Stimulated activated CD8-positive, alpha-beta memory T cell treated with anti-CD3 and anti-CD28 coated beads, Interleukin-4, amount 100 ng/mL, for 24 hours (primary cell): ENCODE measurements around the gene ITPKC.
A peak's percentile ranks its signal among the peaks of the same experiment; 100 is the strongest.

Experiments used
- DNase-seq: peaks from one replicate; pipeline ENCODE4 v3.0.0-alpha.2; 2020; ENCODE audit warnings: low read depth

The ITPKC gene

GRCh38 chr19:40716482-40717324 lies at the start of gene ITPKC, which contains the start of gene COQ8B:
TSS of gene ITPKC (plus strand) at chr19:40717112. CDS start at chr19:40717136, 24 bp downstream.
TSS of gene COQ8B (minus strand) at chr19:40716886. CDS start at chr19:40714632, 2,254 bp downstream.
- DNase-seq = peak; percentile 100

- DNase-seq = no peak
These were observed 49.3 kb upstream of the ITPKC start for GRCh38 chr19:40667602-40668001.

GRCh38 chr19:40668991-40669614 lies 47.8 kb upstream of the ITPKC start:
- DNase-seq = no peak

GRCh38 chr19:40671404-40671803 lies 45.5 kb upstream of the ITPKC start:
- no peak for DNase-seq

GRCh38 chr19:40672038-40672437 lies 44.9 kb upstream of the ITPKC start:
- DNase-seq = no peak

GRCh38 chr19:40672573-40673299 lies 44.2 kb upstream of the ITPKC start:
- DNase-seq = no peak

- no peak for DNase-seq
These were observed 43.5 kb upstream of the ITPKC start for GRCh38 chr19:40673397-40673796.

GRCh38 chr19:40674291-40674690 lies 42.6 kb upstream of the ITPKC start:
- no peak for DNase-seq

GRCh38 chr19:40677156-40677555 lies 39.8 kb upstream of the ITPKC start:
- DNase-seq = no peak

GRCh38 chr19:40681039-40681438 lies 35.9 kb upstream of the ITPKC start:
- no peak for DNase-seq

GRCh38 chr19:40682431-40682964 lies 34.4 kb upstream of the ITPKC start:
- DNase-seq = no peak

- no peak for DNase-seq
These were observed 33.5 kb upstream of the ITPKC start for GRCh38 chr19:40683437-40683836.

- DNase-seq = no peak
These were observed 32.6 kb upstream of the ITPKC start for GRCh38 chr19:40684280-40684679.

- DNase-seq = no peak
These were observed 31.8 kb upstream of the ITPKC start for GRCh38 chr19:40685016-40685526.

- DNase-seq = no peak
These were observed 31.3 kb upstream of the ITPKC start for GRCh38 chr19:40685563-40685962.

GRCh38 chr19:40686882-40687524 lies 29.9 kb upstream of the ITPKC start:
- DNase-seq = no peak

GRCh38 chr19:40687525-40688016 lies 29.3 kb upstream of the ITPKC start:
- no peak for DNase-seq

GRCh38 chr19:40688309-40688708 lies 28.6 kb upstream of the ITPKC start:
- DNase-seq = no peak

GRCh38 chr19:40688987-40689338 lies 27.9 kb upstream of the ITPKC start:
- DNase-seq = no peak

GRCh38 chr19:40689339-40690049 lies 27.4 kb upstream of the ITPKC start:
- no peak for DNase-seq
